GM23338 (cell line): ENCODE results near the gene CES5A. TPM values are rescaled to one million over a fixed set of nuclear protein-coding genes. Genes with fewer than 3 reads are reported as not detected.

Source experiments
- ATAC-seq: fragments of 200-7000 bp; cut with Tn5 transposase; 3 replicates; pipeline ENCODE4 v1.9.1; 2020
- DNase-seq: peaks from one replicate; pipeline ENCODE4 v3.0.0-alpha.2; 2015; ENCODE audit warnings: low spot score
- H2AFZ ChIP-seq: fragments of 200-600 bp; sonication (generic); 2 replicates; pipeline ENCODE4 v1.8.0; 2016; ENCODE audit warnings: antibody characterized with exemption, mild to moderate bottlenecking, moderate library complexity
- H3F3A ChIP-seq: fragments of 200-600 bp; sonication (generic); replicated peaks from 2 replicates; pipeline ENCODE4 v1.8.0; 2017; ENCODE audit warnings: antibody characterized with exemption, mixed run types, low read depth
- H3K27ac ChIP-seq: fragments of 200-600 bp; sonication (generic); 2 replicates; pipeline ENCODE4 v1.6.1; 2016; ENCODE audit warnings: low read depth
- H3K27me3 ChIP-seq: fragments of 200-600 bp; sonication (generic); 2 replicates; pipeline ENCODE4 v1.8.0; 2016; ENCODE audit warnings: mild to moderate bottlenecking, mixed run types, moderate library complexity; ENCODE audit not compliant: insufficient read depth
- H3K36me3 ChIP-seq: fragments of 200-600 bp; sonication (generic); 2 replicates; pipeline ENCODE4 v1.8.0; 2016; ENCODE audit warnings: mild to moderate bottlenecking; ENCODE audit not compliant: insufficient read depth
- H3K4me1 ChIP-seq: fragments of 200-600 bp; sonication (generic); 2 replicates; pipeline ENCODE4 v1.8.0; 2016; ENCODE audit warnings: mild to moderate bottlenecking, moderate library complexity; ENCODE audit not compliant: insufficient read depth
- H3K4me2 ChIP-seq: fragments of 200-600 bp; sonication (generic); 2 replicates; pipeline ENCODE4 v1.7.1; 2017; ENCODE audit warnings: mixed run types
- H3K4me3 ChIP-seq: fragments of 200-600 bp; sonication (generic); 2 replicates; pipeline ENCODE4 v1.6.1; 2016; ENCODE audit warnings: mixed run types
- H3K79me2 ChIP-seq: fragments of 200-600 bp; sonication (generic); replicated peaks from 2 replicates; pipeline ENCODE4 v1.8.0; 2017; ENCODE audit warnings: mild to moderate bottlenecking; ENCODE audit not compliant: insufficient read depth
- H3K9me2 ChIP-seq: fragments of 200-600 bp; sonication (generic); 2 replicates; pipeline ENCODE4 v1.8.0; 2017; ENCODE audit not compliant: insufficient read depth
- H4K20me1 ChIP-seq: fragments of 200-600 bp; sonication (generic); replicated peaks from 2 replicates; pipeline ENCODE4 v1.8.0; 2017; ENCODE audit warnings: mild to moderate bottlenecking; ENCODE audit not compliant: insufficient read depth
- H3K27ac Mint-ChIP-seq: 2 replicates; pipeline ENCODE4 v1.8.0; 2020; ENCODE audit warnings: inconsistent platforms, mild to moderate bottlenecking, moderate library complexity, mixed read lengths
- H3K27me3 Mint-ChIP-seq: 3 replicates; pipeline ENCODE4 v1.8.0; 2022; ENCODE audit warnings: low read depth, mild to moderate bottlenecking, moderate library complexity, mixed read lengths, inconsistent platforms; ENCODE audit not compliant: insufficient read depth, poor library complexity
- H3K36me3 Mint-ChIP-seq: 3 replicates; pipeline ENCODE4 v1.8.0; 2021; ENCODE audit warnings: low read depth, mild to moderate bottlenecking, inconsistent platforms, moderate library complexity, mixed read lengths
- H3K4me1 Mint-ChIP-seq: 3 replicates; pipeline ENCODE4 v1.8.0; 2020; ENCODE audit warnings: mild to moderate bottlenecking, inconsistent platforms, mixed read lengths
- H3K4me3 Mint-ChIP-seq: 3 replicates; pipeline ENCODE4 v1.8.0; 2021; ENCODE audit warnings: moderate library complexity, mild to moderate bottlenecking, inconsistent platforms, mixed read lengths
- H3K9me3 Mint-ChIP-seq: 3 replicates; pipeline ENCODE4 v1.8.0; 2020; ENCODE audit warnings: moderate library complexity, mild to moderate bottlenecking, inconsistent platforms, mixed read lengths
- CREB1 ChIP-seq: fragments of 250-450 bp; sonication (Bioruptor Pico); IDR thresholded peaks from 2 replicates; pipeline ENCODE4 v1.5.0; 2020; ENCODE audit warnings: low read depth, mild to moderate bottlenecking, moderate library complexity
- CTCF ChIP-seq, 2 experiments: fragments of 200-600 bp in 1 of 2; sonication (generic) in 1 of 2; conservative IDR thresholded peaks; 2 replicates each; pipeline versions ENCODE4 v1.5.1 to v1.6.1; 2016 to 2017; ENCODE audit warnings: antibody characterized with exemption in 2 of 2, low read depth in 2 of 2, mild to moderate bottlenecking in 2 of 2, moderate library complexity in 1 of 2
- ETS1 ChIP-seq: IDR thresholded peaks from 2 replicates; pipeline ENCODE4 v1.6.1; 2016; ENCODE audit warnings: antibody characterized with exemption
- EZH2 ChIP-seq: fragments of 200-600 bp; sonication (generic); IDR thresholded peaks from one replicate; pipeline ENCODE4 v1.8.0; 2017; ENCODE audit warnings: antibody characterized with exemption, mild to moderate bottlenecking, low read depth; ENCODE audit not compliant: unreplicated experiment
- EZH2phosphoT487 ChIP-seq: fragments of 200-600 bp; sonication (generic); IDR thresholded peaks from one replicate; pipeline ENCODE4 v1.8.1; 2018; ENCODE audit warnings: antibody characterized with exemption; ENCODE audit not compliant: unreplicated experiment
- JUNB ChIP-seq: IDR thresholded peaks from one replicate; pipeline ENCODE4 v1.6.1; 2016; ENCODE audit warnings: antibody characterized with exemption; ENCODE audit not compliant: unreplicated experiment
- NANOG ChIP-seq: IDR thresholded peaks from 2 replicates; pipeline ENCODE4 v1.6.1; 2016; ENCODE audit warnings: antibody characterized with exemption, borderline replicate concordance
- REST ChIP-seq: IDR thresholded peaks from one replicate; pipeline ENCODE4 v1.6.1; 2018; ENCODE audit warnings: antibody characterized with exemption; ENCODE audit not compliant: unreplicated experiment
- STAT1 ChIP-seq: IDR thresholded peaks from one replicate; pipeline ENCODE4 v1.6.1; 2016; ENCODE audit warnings: antibody characterized with exemption; ENCODE audit not compliant: unreplicated experiment
- ZNF114 ChIP-seq: fragments of 250-450 bp; sonication (Bioruptor Pico); IDR thresholded peaks from 2 replicates; pipeline ENCODE4 v1.5.0; 2020; ENCODE audit warnings: mild to moderate bottlenecking, moderate library complexity
- ZNF331 ChIP-seq: fragments of 250-450 bp; sonication (Bioruptor Pico); IDR thresholded peaks from 2 replicates; pipeline ENCODE4 v1.5.0; 2020; ENCODE audit warnings: low read depth, mild to moderate bottlenecking, moderate library complexity
- ZNF462 ChIP-seq: fragments of 250-450 bp; sonication (Bioruptor Pico); IDR thresholded peaks from 2 replicates; pipeline ENCODE4 v1.5.0; 2020; ENCODE audit warnings: mild to moderate bottlenecking, moderate library complexity
- polyA plus RNA-seq: library from polyadenylated mRNA; unstranded; fragments of >200 nt; fragmentation: Nextera tagmentation; extraction: Ambion mirVana; gene quantifications from 2 replicates; pipeline ENCODE4 v1.2.1, GENCODE V29; 2016
- total RNA-seq: library from RNA; depleted of rRNA; stranded (reverse); fragments of >200 nt; shearing (Covaris generic); gene quantifications from 2 replicates; pipeline ENCODE4 v1.2.3, GENCODE V29; 2014

Gene CES5A
- total and polyA plus RNA-seq, 2 experiments from 2014 or later: not detected

- no peaks in the 10 kb centered on the region for H4K20me1 ChIP-seq
- peaks cover 6% of the 10 kb centered on the region for H3K27me3 Mint-ChIP-seq
- H3F3A ChIP-seq: no peaks in the 10 kb centered on the region
- peaks cover 44% of the 10 kb centered on the region for H3K9me3 Mint-ChIP-seq
- no peaks in the 10 kb centered on the region for H3K4me1 Mint-ChIP-seq
- H3K36me3 Mint-ChIP-seq: no peaks in the 10 kb centered on the region
- H3K27ac ChIP-seq: no peak overlapping the region
- H3K79me2 ChIP-seq: no peaks in the 10 kb centered on the region
- H3K9me2 ChIP-seq: no peaks in the 10 kb centered on the region; the same call in 1 of the 2 replicates
- no peaks in the 10 kb centered on the region for H3K36me3 ChIP-seq
- H2AFZ ChIP-seq: no peak overlapping the region
- no peaks in the 10 kb centered on the region for H3K27me3 ChIP-seq
- DNase-seq (no peak), ATAC-seq (no peak)
- no peak overlapping the region for H3K27ac Mint-ChIP-seq
- no peaks in the 10 kb centered on the region for H3K4me1 ChIP-seq
- no peak overlapping the region for H3K4me3 ChIP-seq
- H3K4me3 Mint-ChIP-seq: no peak overlapping the region
- no peak for TF ChIP-seq STAT1
- TF ChIP-seq ZNF462 (CRISPR knock-in tag): no peak
- TF ChIP-seq ZNF331 (CRISPR knock-in tag): no peak
- TF ChIP-seq CTCF (conservative IDR thresholded peaks at IDR 0.05; ENCODE audit: low read depth in 2 of 2): no peak
- no peak for TF ChIP-seq CREB1 (CRISPR knock-in tag)
- no peak for TF ChIP-seq REST
- no peak for TF ChIP-seq NANOG
- TF ChIP-seq ETS1: no peak
- TF ChIP-seq JUNB: no peak
- TF ChIP-seq EZH2: no peak
- no peak for TF ChIP-seq ZNF114 (CRISPR knock-in tag)
- no peak for TF ChIP-seq EZH2phosphoT487
- H3K4me2 ChIP-seq: no peak overlapping the region
These were observed 24.7 kb upstream of the CES5A start for GRCh38 chr16:55899857-55900256.
